GM21447 (cell line): ENCODE data around the gene EFCC1.
A peak's percentile ranks its signal among the peaks of the same experiment; 100 is the strongest.

ENCODE experiments used
- ATAC-seq: cut with Tn5 transposase; IDR thresholded peaks from one replicate; pipeline ENCODE4 v1.9.1; 2021; ENCODE audit not compliant: unreplicated experiment

EFCC1 gene, protein sequence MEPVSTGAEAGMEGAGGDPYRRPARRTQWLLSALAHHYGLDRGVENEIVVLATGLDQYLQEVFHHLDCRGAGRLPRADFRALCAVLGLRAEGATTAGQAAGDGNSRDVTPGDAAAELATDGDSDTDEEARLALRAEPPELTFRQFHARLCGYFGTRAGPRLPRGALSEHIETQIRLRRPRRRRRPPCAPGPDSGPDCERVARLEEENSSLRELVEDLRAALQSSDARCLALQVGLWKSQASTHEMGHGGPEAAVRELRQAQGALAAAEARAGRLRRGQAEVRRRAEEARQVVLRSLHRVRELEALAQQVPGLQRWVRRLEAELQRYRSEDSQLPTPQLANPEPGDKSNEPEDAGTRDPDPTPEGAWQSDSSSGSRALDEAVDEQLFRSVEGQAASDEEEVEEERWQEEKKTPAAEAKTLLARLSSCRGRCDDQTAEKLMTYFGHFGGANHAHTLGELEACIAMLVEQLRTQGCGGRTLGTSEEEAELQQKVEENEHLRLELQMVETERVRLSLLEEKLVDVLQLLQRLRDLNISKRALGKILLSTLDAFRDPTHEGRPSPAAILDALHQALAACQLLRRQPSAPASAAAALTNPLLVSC

DNA sequence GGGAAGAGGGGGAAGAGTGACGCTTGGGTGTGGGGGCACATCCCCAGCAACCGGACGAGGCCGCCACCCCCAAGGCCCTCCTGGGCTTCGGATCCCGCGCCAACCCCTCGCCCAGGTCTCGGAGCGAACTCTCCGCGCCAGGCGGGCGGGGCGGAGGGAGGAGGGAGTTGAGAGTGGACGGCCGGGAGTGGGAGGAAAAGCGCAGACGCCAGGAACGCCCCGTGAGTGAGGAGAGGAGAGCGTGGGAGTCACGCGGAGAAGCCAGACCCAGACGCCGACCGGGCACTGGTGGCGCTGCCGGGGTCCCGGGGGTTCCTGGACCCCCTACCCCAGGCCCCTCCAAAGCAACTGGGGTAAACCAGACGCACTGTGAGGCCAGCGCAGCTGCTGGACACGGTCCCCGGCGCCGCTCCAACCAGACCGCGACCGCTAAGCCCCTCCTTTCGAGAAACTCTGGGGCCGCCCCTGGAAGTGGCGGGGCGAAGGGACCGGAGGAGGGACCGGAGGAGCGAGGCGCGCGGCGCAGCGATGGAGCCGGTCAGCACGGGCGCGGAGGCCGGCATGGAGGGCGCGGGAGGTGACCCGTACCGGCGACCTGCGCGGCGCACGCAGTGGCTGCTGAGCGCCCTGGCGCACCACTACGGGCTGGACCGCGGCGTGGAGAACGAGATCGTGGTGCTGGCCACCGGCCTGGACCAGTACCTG lies at the start of gene EFCC1:
Gene EFCC1, plus strand, starts transcription at position 204 of the 705 bp plus-strand sequence. Its CDS starts 325 bp downstream, at position 529.
- ATAC-seq, result no peak

DNA sequence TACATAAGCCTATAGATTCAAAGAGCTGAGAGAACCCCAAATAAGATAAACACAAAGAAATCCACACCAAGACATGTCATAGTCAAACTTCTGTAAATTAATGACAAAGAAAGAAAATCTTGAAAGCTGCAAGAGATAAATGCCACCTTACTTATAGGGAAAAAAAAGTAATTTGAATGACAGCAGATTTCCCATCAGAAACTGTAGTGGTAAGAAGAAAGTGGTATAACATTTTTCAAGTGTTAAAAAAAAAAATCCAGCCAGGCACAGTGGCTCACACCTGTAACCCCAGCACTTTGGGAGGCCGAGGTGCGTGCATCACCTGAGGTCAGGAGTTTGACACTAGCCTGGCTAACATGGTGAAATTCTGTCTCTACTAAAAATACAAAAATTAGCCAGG lies 44.7 kb upstream of the EFCC1 start:
- ATAC-seq, result no peak

DNA sequence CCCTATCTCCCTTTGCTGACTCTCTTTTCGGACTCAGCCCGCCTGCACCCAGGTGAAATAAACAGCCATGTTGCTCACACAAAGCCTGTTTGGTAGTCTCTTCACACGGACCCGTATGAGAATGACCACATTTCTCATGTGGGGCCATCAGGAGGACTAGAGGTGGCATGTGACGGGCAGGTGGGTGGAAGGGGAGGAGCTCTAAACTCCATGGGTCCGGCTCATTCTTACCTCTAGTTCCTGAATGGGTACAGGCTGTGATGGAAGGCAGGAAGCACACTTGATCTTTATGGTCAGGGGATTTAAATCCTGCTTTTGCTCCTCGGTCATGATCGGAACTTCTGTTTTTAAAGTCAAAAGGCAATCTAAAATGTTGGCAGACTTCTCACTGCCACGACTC lies 35.8 kb upstream of the EFCC1 start:
- ATAC-seq, result no peak

DNA sequence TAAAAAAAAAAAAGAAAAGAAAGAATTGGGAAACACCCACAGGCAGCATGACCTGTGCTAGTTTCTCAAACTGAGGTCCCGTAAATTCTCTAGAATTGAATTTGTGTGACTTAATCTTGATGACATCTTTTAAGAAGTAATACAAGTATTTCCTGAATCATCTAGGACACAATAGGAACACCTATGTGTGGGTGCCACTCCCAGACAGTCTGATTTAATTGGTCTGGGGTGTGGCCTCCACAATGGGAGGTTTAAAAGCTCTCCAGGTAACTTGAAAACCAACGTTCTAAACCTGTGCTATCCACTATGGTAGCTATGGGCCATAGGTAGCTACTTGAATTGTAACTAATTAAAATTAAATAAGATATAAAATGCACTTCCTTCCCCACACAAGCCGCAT lies 35.3 kb upstream of the EFCC1 start:
- no peak for ATAC-seq

DNA sequence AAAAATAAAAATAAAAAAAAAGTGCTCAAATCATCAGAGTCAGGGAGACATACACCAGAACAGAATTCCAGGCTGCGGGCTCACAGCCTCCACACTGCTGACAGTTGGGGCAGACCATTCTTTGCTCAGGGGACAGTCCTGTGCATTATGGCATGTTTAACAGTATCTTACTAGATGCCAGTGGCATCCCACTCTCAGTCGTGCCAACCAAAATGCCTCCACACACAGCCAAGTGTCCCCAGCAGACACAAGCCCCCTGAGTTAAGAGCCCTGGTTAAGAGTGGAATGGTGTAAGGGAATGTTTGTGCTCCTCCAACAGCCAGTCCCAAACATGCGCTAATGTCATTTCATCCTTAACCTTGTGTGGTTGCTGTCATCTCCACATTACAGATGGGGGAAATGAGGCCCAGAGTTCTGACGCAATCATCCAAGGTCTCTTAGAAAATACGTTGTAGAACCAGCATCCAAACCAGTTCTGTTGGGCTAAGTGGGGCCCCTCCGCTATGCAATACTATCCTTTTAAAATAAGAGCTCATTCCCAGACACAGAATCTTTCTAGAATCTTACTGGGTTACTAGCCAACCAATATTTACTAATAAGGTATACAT lies 33.3 kb upstream of the EFCC1 start:
- ATAC-seq, result no peak

DNA sequence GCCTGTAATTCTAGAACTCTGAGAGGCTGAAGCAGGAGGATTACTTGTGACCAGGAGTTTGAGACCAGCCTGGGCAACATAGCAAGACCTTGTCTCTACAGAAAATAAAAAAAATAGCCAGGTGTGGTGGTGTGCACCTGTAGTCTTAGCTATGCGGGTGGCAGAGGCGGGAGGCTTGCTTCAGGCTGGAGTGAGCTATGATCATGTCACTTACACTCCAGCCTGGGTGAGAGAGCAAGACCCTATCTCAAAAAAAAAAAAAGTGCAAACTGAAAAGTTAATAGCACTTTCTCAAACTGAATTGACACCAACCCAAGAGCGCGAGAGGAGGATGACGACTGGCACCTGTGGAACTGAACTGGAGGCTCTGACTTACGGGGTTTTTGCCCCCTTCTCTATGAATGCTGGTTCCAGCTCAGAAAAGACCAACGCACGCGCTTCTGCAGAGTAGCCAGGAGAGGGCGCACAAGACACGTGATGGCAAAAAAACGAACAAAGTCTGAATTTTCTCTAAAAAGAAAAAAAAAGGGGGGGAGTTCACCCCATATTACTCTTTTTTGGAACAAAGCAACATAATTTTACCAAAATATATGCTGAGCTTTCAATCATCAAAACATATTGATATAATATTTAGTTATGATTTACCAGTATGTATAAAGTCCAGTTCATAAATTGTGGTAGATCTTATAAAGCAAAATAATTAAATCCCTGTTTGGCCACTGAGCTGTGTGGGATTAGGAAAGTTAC lies 30.9 kb upstream of the EFCC1 start:
- ATAC-seq, result no peak

DNA sequence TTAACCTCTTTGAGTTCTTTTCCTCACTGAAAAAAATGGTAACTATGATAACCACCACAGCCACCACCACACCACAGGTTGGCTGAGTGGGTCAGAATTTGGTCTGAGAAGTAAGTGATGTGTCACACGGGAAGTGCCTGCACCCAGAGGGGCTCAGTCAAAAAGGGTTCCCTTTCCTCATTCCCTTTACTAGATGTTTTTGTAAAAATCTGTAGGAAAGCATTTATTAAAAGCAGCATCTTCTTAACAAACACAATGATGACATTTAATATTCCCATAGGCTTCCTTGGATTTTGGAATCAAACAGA lies 30.4 kb upstream of the EFCC1 start:
- ATAC-seq, result no peak

DNA sequence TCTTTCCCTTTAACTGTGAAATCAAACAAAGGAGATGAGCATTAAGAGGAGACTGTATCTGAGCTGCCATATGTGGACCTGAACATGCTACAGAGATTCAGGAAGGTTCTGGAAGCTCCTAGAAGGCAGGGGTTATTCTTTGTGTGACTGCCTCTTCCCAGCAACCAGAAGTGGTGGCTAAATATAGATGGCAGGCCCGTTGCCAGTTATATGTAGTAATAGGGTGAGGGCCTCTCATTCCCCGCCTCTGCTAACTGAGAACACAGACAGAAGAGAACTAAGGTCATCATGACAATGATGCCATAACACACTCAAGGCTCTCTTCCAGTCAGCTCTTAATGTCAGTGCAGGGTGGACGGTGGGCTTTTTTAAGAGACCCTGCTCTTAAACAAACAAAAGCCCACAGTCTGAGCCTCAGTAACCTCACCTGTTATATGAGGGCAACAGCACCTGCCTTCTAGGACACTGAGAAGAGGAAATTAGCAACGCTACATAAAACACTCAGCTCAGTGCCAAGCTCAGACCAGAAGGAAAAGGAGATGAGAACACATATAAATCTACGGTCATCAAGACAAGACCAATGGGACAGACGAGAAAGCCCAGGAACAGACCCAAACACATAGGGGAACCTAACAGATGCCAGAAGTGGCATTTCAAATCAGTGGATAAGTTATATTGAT lies 29.5 kb upstream of the EFCC1 start:
- no peak for ATAC-seq

DNA sequence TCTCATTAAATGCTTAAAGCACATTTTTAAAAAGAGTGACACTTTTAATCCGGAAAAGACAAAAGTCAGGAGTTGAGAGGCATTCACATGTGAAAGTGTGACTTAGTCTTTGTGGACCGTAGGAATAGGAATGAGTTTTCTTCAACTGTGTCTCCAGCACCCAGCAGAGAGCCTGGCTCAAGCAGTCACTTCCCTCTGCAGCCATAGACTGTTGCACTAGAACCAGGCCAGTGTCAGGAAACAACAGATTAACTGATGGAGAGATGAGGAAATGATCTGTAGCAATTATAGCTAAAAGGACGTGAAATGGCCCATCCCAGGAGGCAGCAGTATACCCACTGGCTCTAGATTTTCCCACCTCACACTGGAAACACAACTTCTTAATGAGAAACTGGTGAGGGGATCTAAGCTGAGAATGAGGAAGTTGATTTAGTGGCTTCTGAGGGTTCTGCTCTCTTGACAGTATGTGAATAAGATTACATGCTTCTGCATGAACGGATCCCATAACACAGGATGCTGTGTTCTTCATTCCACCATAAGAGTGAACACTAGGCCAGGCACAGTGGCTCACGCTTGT lies 27.0 kb upstream of the EFCC1 start:
- ATAC-seq, result no peak

DNA sequence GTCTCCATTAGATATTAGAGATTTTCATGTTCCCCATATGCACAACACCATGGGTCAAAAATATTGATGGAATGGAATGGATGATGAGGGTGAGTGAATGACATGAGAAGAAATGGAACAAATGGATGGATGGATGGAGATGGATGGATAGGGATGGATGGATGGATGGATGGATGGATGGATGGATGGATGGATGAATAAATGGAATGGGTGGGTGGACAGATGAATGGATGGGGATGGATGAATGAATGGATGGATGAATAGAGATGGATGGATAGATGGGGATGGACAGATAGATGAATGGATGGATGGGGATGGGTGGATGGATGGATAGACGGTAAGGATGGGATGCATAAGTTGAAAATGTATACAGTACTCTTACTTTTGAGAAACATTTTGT lies 25.8 kb upstream of the EFCC1 start:
- no peak for ATAC-seq

DNA sequence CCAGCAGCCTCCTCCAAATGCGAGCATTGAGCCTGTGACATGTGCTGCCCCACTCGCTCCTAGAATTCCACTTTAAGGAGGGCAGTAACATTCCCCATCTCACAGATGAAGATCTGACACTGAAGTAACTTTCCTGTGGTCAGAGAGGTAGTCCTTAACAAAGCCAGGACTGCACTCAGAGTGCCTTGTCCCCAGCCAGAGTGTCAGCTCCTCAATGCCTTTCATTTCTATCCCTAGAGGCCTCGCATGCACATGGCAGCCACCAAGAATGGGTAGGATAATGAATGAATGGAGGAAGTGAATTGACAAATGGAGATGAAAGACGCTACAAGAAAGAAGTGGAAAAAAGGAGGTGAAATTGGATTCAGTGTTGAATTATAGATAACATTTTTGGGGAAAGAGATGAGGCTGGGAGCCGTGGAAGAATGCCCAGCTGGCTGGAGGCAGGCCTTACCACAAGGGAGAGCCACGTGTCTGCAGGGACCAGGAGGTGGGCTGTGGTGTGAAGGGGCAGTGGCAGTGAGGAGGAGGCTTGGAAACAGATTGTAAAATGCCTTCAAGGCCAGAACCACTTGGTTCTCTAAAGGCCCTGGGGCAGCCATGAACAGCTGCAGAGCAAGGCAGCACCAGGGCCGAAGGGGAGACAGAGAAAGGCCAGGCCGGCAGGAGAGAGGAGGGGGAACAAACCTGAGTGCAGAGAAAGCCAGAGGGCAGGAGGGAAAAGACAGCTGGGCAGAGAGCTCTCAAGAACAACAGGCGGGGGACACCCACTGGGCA lies 17.6 kb upstream of the EFCC1 start:
- ATAC-seq, result no peak

DNA sequence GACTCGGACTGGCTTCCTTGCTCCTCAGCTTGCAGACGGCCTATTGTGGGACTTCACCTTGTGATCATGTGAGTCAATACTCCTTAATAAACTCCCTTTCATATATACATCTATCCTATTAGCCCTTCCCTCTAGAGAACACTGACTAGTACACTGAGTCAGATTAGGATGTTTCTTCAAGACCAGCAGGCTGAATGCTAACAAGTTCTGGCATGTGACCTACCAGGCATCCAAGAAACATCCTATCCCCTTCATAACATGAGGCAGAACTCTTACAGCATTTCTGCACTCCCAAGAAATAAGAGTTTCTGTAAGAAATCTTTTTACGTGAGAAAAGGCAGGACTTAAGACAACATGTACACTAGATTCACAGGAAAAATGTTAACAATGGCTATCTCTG lies 16.5 kb upstream of the EFCC1 start:
- ATAC-seq, result no peak

DNA sequence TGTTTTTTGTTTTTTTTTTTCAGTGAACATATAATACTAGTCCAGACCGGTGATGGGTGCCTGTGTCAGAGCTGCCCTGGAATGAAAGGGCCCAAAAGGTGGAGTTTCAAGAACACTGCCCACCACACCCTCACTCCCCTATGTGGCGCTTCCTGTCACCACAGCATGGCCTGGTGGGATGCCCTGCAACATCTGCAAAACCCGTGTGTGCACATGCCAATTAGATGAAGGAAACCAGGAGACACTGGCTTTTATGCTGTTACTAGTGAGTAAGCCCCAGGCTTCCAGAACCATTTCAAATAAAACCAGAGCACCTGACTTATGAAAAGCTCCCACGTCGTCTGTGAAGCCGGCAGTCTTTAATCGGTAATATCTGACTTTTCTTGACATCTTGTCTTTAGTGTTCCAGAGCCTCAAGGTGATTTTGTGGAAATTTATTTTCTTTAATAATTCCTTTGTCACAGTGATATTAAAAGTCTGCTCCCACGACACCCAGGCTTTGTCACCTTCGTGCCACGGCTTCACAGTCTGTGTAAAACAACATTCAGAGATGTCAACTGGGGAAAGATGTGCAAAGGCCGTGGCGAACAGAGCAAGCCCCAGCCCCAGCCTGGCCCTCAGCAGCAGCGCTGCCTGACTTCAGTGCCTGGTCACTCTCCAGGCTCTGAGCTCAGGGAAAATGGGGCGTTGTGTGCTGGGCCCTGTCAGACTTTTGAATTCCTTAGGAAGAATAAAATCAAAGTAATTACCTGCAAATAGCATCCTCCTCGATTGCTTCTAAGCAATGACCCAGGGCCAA lies 13.6 kb upstream of the EFCC1 start:
- ATAC-seq, result no peak

DNA sequence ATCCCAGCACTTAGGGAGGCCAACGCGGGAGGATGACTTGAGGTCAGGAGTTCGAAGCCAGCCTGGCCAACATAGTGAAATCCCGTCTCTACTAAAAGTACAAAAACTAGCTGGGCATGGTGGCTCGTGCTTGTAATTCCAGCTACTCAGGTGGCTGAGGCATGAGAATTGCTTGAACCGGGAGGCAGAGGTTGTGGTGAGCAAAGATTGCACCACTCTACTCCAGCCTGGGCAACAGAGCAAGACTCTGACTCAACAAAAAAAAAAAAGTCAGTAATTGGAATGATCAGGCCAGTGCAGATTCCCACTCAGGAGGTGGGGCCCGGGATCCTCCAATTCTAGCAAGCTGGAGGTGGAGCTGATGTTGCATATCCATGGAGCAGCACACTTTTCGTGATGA lies 12.8 kb upstream of the EFCC1 start:
- ATAC-seq, result no peak

DNA sequence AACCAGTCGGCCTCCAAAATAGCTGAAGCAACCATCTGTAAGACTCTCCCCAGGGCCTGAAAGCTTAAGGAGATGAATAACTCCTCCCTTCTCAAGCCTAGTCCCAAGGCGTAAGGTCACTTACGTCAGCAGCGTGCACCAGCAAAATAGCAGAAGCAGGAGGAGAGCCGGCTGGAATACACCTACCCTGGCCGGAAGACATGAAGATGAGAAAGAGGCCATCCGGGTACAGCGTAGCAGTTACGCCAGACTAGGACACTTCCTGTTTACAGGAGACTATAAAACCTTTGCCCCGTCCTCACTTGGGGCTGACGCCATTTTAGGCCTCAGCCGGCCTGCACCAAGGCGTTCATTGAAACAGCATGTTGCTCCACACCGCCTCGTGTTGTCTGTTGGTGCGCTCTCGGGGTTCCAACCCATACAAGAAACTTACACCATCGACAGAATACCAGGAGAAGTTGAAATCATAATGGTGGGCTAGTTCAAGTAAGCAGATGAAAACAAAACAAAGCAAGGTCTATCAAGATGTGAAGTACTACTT lies 9.7 kb upstream of the EFCC1 start:
- ATAC-seq, result no peak

DNA sequence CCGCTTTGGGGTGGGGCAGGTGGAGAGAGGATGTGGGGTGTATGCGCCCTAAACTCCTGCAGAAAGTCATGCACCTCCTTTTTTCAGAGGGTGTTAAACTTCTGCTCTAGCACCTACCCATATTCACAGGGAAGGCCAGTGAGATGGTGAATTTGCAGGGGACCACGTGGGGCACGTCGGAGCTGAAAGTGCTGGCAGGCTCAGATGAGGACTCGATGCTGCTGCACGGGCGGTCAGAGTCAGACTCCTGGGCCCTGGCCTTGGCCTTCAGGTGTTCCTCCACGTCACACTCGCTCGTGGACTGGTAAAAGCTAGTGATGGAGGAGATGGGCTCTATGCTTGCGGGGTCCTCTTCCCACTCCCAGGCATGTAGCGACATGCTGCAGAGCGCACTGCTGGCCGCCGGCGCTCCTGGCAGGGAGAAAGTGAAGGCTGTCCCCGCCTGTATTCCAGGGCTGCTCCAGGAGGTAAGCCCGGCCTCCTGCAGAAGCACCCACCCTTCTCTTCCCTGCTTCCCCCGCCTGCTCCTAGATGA lies 8.1 kb upstream of the EFCC1 start:
- ATAC-seq, result no peak

DNA sequence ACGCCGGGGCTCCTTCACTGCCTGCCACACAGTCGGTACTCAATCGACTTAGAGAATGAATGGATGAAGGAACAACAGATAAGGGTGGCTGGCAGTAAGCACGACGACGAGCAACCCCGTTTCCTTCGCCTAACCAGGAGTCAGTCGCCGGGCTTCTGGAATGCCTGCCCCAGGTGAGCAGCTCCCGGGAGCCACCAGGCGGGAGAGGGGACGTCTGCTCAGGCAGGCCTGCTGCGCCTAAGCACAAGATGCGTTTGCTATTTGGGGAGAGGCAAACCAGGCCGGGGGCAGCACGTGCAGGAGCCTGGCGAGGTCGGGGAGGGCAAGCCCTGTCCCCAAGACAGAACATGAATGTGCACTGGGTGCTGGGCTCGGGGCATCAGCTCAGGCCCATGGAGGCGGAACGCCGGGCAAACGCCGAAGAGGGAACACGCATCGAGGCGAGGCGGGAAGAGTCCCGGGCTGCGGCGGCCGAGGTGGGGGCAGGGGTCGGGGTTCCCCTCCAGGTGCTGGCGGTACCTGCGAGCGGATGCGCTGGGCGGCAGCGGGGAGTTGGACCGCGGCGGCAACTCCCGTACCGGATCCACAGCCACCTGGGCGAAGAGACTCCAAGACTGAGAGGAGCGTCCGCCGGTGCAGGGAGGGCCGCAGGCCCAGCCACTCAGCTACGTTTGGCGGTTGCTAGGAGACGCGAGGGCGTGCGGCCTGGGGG lies 7.5 kb upstream of the EFCC1 start, which contains the start of gene CFAP92:
Gene CFAP92, minus strand, starts transcription at position 616 of the 712 bp plus-strand sequence. CDS start 772 bp downstream, outside the sequence.
- ATAC-seq, result peak; percentile 80
